BE2C (cell line): Measurements from ENCODE around the gene WWC2.
"Not testable (repeated sequence)": the region's sequence is repeated elsewhere in the genome, so short reads cannot be mapped to it uniquely, and the experiment has no call there.

Experiments
- DNase-seq: peaks from one replicate; pipeline ENCODE4 v3.0.0-alpha.2; 2020
- H3K27me3 ChIP-seq: fragments of 250-450 bp; sonication (Bioruptor Pico); 2 replicates; pipeline ENCODE4 v1.5.1; 2020; ENCODE audit warnings: mild to moderate bottlenecking
- H3K36me3 ChIP-seq: fragments of 250-450 bp; sonication (Bioruptor Pico); 2 replicates; pipeline ENCODE4 v1.5.1; 2020; ENCODE audit warnings: mild to moderate bottlenecking
- H3K4me1 ChIP-seq: fragments of 250-450 bp; sonication (Bioruptor Pico); 2 replicates; pipeline ENCODE4 v1.5.1; 2020
- H3K4me3 ChIP-seq: 2 replicates; pipeline ENCODE4 v1.5.1; 2011; ENCODE audit warnings: low read depth, low read length
- H3K9me3 ChIP-seq: fragments of 250-450 bp; sonication (Bioruptor Pico); 2 replicates; pipeline ENCODE4 v1.5.1; 2020
- TF ChIP-seq, protein P1 (sequence below): IDR thresholded peaks from 2 replicates; pipeline ENCODE4 v1.5.1; 2012; ENCODE audit warnings: mild to moderate bottlenecking, low read depth, low read length

WWC2 gene

GRCh38 chr4:183147983-183148382 lies 48.9 kb downstream of the WWC2 start:
- TF ChIP-seq, protein P1, sequence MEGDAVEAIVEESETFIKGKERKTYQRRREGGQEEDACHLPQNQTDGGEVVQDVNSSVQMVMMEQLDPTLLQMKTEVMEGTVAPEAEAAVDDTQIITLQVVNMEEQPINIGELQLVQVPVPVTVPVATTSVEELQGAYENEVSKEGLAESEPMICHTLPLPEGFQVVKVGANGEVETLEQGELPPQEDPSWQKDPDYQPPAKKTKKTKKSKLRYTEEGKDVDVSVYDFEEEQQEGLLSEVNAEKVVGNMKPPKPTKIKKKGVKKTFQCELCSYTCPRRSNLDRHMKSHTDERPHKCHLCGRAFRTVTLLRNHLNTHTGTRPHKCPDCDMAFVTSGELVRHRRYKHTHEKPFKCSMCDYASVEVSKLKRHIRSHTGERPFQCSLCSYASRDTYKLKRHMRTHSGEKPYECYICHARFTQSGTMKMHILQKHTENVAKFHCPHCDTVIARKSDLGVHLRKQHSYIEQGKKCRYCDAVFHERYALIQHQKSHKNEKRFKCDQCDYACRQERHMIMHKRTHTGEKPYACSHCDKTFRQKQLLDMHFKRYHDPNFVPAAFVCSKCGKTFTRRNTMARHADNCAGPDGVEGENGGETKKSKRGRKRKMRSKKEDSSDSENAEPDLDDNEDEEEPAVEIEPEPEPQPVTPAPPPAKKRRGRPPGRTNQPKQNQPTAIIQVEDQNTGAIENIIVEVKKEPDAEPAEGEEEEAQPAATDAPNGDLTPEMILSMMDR = no peak
- Histone ChIP-seq H3K36me3 (no peaks in the 10 kb centered on the region), H3K4me1 (peaks cover 25% of the 10 kb centered on the region), H3K4me3 (no peak overlapping the region), H3K27me3 (no peaks in the 10 kb centered on the region), H3K9me3 (no peaks in the 10 kb centered on the region)
- no peak for DNase-seq

- Histone ChIP-seq H3K36me3 (no peaks in the 10 kb centered on the region), H3K27me3 (no peaks in the 10 kb centered on the region), H3K4me1 (peaks cover 16% of the 10 kb centered on the region), H3K9me3 (no peaks in the 10 kb centered on the region), H3K4me3 (no peak overlapping the region)
- DNase-seq = no peak
- TF ChIP-seq, protein P1 = no peak
These were observed 50.8 kb downstream of the WWC2 start for GRCh38 chr4:183149616-183150539.

DNA sequence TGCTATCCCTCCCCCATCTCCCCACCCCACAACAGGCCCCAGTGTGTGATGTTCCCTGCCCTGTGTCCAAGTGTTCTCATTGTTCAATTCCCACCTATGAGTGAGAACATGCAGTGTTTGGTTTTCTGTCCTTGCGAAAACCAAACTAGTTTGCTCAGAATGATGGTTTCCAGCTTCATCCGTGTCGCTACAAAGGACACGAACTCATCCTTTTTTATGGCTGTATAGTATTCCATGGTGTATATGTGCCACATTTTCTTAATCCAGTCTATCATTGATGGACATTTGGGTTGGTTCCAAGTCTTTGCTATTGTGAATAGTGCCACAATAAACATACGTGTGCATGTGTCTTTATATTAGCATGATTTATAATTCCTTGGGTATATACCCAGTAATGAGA lies 51.6 kb downstream of the WWC2 start:
- not testable (repeated sequence) for H3K4me3 ChIP-seq

GRCh38 chr4:183152232-183152631 lies 53.2 kb downstream of the WWC2 start:
- H3K27me3 ChIP-seq, H3K4me1 ChIP-seq, DNase-seq, H3K9me3 ChIP-seq, H3K4me3 ChIP-seq, H3K36me3 ChIP-seq: not testable (repeated sequence)

More for the DNA sequence above, 51.6 kb downstream of the WWC2 start:
- DNase-seq, H3K4me1 ChIP-seq, H3K36me3 ChIP-seq, H3K9me3 ChIP-seq, H3K27me3 ChIP-seq: not testable (repeated sequence)

DNA sequence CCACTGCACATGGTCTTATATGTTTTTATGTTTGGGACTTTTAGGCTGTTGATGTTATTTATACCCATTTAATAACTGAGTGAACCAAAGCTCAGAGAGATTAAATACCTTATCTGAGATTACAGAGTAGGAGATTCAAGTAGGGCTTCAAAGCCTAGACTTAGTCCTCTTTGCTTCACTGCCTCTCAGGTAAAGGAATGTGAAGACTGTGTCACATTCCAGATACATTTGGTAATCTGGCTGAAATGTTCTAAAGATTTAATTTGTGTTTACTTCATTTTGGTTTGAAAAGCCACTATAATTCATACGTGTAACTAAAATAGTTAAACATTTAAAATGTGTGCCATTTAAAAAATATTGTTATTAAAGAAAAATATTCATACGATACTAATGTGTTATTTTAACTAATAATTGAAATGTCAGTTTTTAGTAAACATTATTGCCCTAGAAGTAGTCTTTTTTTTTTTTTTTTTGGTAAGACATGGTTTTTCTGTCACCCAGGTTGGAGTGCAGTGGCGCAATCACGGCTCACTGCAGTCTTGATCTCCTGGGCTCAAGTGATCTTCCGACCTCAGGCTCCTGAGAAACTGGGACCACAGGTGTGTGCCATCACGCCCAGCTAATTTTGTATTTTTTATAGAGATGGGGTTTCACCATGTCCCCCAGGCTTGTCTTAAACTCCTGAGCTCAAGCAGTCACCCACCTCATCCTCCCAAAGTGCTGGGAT lies 54.3 kb downstream of the WWC2 start:
- TF ChIP-seq, protein P1 = no peak
- H3K36me3 ChIP-seq = no peaks in the 10 kb centered on the region
- DNase-seq = no peak
- H3K27me3 ChIP-seq = no peaks in the 10 kb centered on the region
- peaks cover 2% of the 10 kb centered on the region; the same call in 1 of the 2 replicates for H3K4me1 ChIP-seq
- H3K9me3 ChIP-seq = no peaks in the 10 kb centered on the region
- H3K4me3 ChIP-seq = no peak overlapping the region

DNA sequence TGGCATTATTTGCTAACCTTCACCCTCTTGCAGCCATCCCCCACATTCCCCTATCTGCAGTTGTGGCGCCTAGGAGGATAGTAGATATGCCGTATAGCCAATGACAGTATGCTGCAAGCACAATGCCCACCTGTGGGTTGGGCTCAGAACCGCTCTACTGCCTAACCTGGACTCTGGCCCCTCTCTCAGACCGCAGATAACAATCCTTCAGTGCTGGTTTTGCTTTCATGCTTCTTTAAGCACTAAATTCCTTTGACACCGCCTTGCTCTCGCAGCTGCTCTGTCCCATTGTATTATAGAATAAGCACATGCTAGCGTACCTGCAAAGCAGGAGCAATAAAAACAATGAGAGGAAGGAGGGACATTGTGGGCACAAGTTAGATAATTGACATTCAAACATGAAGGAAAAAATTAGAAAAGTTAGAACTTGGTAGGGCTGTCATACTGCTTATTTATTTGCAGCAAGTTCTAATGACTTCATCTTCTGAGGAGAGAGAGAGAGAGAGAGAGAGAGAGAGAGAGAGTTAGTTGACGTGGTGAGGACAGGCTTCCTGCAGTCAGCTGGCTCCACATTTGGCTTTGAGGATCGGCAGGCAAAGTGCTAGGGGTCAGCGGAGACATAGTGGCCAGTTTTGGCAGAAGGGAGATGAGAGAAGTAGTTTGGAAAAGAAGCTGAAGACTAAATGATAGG lies 55.8 kb downstream of the WWC2 start:
- Histone ChIP-seq H3K36me3 (no peaks in the 10 kb centered on the region), H3K4me1 (peaks cover 2% of the 10 kb centered on the region; the same call in 1 of the 2 replicates), H3K9me3 (no peaks in the 10 kb centered on the region), H3K27me3 (no peaks in the 10 kb centered on the region), H3K4me3 (no peak overlapping the region)
- DNase-seq = no peak
- TF ChIP-seq, protein P1 = no peak
